SJCRH30 (cell line): ENCODE measurements around the gene TNKS1BP1. TPM values are rescaled to one million over a fixed set of nuclear protein-coding genes. Genes with fewer than 3 reads are reported as not detected.
A peak's percentile ranks its signal among the peaks of the same experiment; 100 is the strongest.
"Not testable (repeated sequence)": the region's sequence is repeated elsewhere in the genome, so short reads cannot be mapped to it uniquely, and the experiment has no call there.

Source experiments
- DNase-seq, 2 experiments: peaks; one replicate each; pipeline ENCODE4 v3.0.0-alpha.2; 2015 to 2020
- H3K27ac ChIP-seq: fragments of 250-450 bp; sonication (Bioruptor Pico); 2 replicates; pipeline ENCODE4 v1.5.1; 2020; ENCODE audit warnings: mild to moderate bottlenecking, moderate library complexity
- H3K27me3 ChIP-seq: fragments of 250-450 bp; sonication (Bioruptor Pico); 2 replicates; pipeline ENCODE4 v1.5.1; 2020; ENCODE audit warnings: mild to moderate bottlenecking, moderate library complexity
- H3K36me3 ChIP-seq: fragments of 250-450 bp; sonication (Bioruptor Pico); 2 replicates; pipeline ENCODE4 v1.5.1; 2020; ENCODE audit warnings: mild to moderate bottlenecking, moderate library complexity
- H3K4me1 ChIP-seq: fragments of 250-450 bp; sonication (Bioruptor Pico); 2 replicates; pipeline ENCODE4 v1.5.1; 2020; ENCODE audit warnings: mild to moderate bottlenecking, moderate library complexity
- H3K4me3 ChIP-seq: fragments of 250-450 bp; sonication (Bioruptor Pico); 2 replicates; pipeline ENCODE4 v1.5.1; 2020; ENCODE audit warnings: mild to moderate bottlenecking, moderate library complexity
- H3K9me3 ChIP-seq: fragments of 250-450 bp; sonication (Bioruptor Pico); replicated peaks from 2 replicates; pipeline ENCODE4 v1.5.1; 2020; ENCODE audit warnings: mild to moderate bottlenecking, moderate library complexity
- total RNA-seq: library from RNA; depleted of rRNA; stranded (reverse); fragments of >200 nt; shearing (Covaris generic); gene quantifications from 2 replicates; pipeline ENCODE4 v1.2.3, GENCODE V29; 2014

TNKS1BP1 gene
- total RNA-seq, 1 experiment from 2014 or later, result 70.9 TPM

- H3K27me3 ChIP-seq, result no peaks in the 10 kb centered on the region
- peaks cover 45% of the 10 kb centered on the region for H3K4me1 ChIP-seq
- H3K4me3 ChIP-seq, result no peak overlapping the region
- H3K9me3 ChIP-seq, result no peaks in the 10 kb centered on the region
- no peak for DNase-seq
- no peaks in the 10 kb centered on the region for H3K36me3 ChIP-seq
- no peak overlapping the region; the same call in 1 of the 2 replicates for H3K27ac ChIP-seq
Measured at GRCh38 chr11:57287884-57288283, 36.9 kb downstream of the TNKS1BP1 start.

- no peak for DNase-seq
- no peak overlapping the region for H3K27ac ChIP-seq
- H3K4me1 ChIP-seq, result peaks cover 13% of the 10 kb centered on the region
- no peaks in the 10 kb centered on the region for H3K36me3 ChIP-seq
- no peak overlapping the region for H3K4me3 ChIP-seq
- H3K27me3 ChIP-seq, result no peaks in the 10 kb centered on the region
- H3K9me3 ChIP-seq, result no peaks in the 10 kb centered on the region
Measured at GRCh38 chr11:57283231-57283990, 41.3 kb downstream of the TNKS1BP1 start.

DNA sequence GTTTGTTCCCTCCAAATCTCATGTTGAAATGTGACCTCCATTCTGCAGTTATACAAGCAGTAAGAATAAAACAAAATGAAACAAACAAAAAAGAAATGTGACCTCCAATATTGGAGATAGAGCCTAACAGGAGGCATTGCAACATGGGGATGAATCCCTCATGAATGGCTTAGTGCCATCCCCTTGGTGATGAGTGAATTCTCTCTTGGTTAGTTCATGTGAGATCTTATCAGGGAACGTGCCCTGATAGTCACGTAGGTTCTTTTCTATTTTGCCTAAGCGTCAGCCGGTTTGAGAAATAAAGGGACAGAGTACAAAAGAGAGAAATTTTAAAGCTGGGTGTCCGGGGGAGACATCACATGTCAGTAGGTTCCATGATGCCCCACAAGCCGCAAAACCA lies 43.2 kb downstream of the TNKS1BP1 start:
- H3K36me3 ChIP-seq, result not testable (repeated sequence)

GRCh38 chr11:57279116-57279515 lies 45.6 kb downstream of the TNKS1BP1 start:
- Histone ChIP-seq H3K36me3 (no peaks in the 10 kb centered on the region), H3K4me1 (peaks cover 8% of the 10 kb centered on the region), H3K27me3 (no peaks in the 10 kb centered on the region), H3K4me3 (no peak overlapping the region), H3K27ac (no peak overlapping the region), H3K9me3 (no peaks in the 10 kb centered on the region)
- DNase-seq, result no peak

More for the DNA sequence above, 43.2 kb downstream of the TNKS1BP1 start:
- H3K27me3 ChIP-seq, H3K9me3 ChIP-seq, H3K4me3 ChIP-seq, DNase-seq, H3K27ac ChIP-seq: not testable (repeated sequence)
- peaks cover 17% of the 10 kb centered on the region for H3K4me1 ChIP-seq

DNA sequence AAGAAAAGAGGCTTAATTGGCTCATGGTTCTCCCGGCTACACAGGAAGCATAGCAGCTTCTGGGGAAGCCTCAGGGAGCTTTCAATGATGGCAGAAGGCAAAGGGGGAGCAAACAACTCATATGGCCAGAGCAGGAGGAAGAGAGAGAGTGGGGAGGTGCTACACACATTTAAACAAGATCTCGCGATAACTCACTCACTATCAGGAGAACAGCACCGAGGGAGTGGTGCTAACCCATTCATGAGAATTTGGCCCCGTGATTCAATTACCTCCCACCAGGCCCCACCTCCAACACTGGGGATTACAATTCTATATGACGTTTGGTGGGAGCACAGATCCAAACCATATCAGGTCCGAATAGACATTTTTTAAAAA lies 46.0 kb downstream of the TNKS1BP1 start:
- Histone ChIP-seq H3K36me3 (no peaks in the 10 kb centered on the region), H3K4me1 (peaks cover 7% of the 10 kb centered on the region; the same call in 1 of the 2 replicates), H3K27ac (no peak overlapping the region), H3K9me3 (no peaks in the 10 kb centered on the region), H3K27me3 (no peaks in the 10 kb centered on the region), H3K4me3 (no peak overlapping the region)
- no peak for DNase-seq

- Histone ChIP-seq H3K36me3 (no peaks in the 10 kb centered on the region), H3K27me3 (no peaks in the 10 kb centered on the region), H3K27ac (no peak overlapping the region), H3K4me3 (peak overlapping the region; percentile 11), H3K9me3 (peaks cover 5% of the 10 kb centered on the region; the same call in 1 of the 2 replicates), H3K4me1 (peaks cover 7% of the 10 kb centered on the region; the same call in 1 of the 2 replicates)
- peak; percentile 73 to 89 for DNase-seq
Measured at GRCh38 chr11:57277845-57278720, 46.7 kb downstream of the TNKS1BP1 start.

GRCh38 chr11:57276971-57277675 lies 47.6 kb downstream of the TNKS1BP1 start:
- H3K27ac ChIP-seq, result no peak overlapping the region
- H3K4me3 ChIP-seq, result no peak overlapping the region
- no peaks in the 10 kb centered on the region for H3K36me3 ChIP-seq
- H3K9me3 ChIP-seq, result peaks cover 5% of the 10 kb centered on the region; the same call in 1 of the 2 replicates
- DNase-seq, result no peak
- no peaks in the 10 kb centered on the region for H3K27me3 ChIP-seq
- peaks cover 7% of the 10 kb centered on the region; the same call in 1 of the 2 replicates for H3K4me1 ChIP-seq

DNA sequence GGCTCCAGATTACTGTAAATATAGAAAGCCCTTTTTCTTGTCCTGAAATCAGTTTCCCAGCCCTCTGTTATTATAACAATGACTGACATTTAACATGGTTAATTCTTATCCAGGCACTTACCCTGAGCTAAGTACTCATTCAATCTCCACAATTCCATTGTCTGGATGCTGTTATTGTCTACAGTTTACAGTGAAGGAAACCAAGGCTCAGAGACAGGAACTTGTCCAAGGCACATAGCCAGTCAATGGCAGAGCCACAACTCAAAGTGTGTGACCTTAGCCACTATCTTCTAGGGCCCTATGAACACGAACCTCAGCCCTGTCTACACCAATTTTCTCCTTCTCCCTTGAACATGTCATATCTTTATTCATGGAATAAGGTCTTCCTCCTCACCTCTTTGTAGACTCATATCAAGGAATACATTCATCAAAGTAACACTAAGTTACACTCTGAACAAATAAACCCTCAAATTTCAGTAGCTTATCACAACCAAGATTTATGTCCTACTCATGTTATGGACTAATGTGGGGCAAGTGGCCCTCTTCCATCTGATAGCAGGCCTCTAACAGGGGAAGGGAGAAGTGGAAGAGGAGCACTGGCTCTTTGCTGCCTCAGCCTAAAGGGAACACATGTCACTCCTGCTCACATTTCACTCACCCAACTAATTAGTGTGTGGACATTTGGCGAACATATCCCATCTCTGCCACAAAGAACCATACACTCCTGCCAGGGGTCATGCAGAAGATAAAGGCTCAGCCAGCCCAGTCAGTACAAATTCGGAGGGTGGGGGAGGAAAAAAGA lies 48.4 kb downstream of the TNKS1BP1 start:
- H3K4me1 ChIP-seq, result peaks cover 7% of the 10 kb centered on the region; the same call in 1 of the 2 replicates
- no peak overlapping the region for H3K27ac ChIP-seq
- H3K36me3 ChIP-seq, result no peaks in the 10 kb centered on the region
- peaks cover 5% of the 10 kb centered on the region; the same call in 1 of the 2 replicates for H3K9me3 ChIP-seq
- H3K4me3 ChIP-seq, result no peak overlapping the region
- H3K27me3 ChIP-seq, result no peaks in the 10 kb centered on the region
- peak in 1 of 2 experiments; percentile 29 for DNase-seq

- H3K27me3 ChIP-seq, result no peaks in the 10 kb centered on the region
- H3K27ac ChIP-seq, result no peak overlapping the region
- H3K9me3 ChIP-seq, result peaks cover 5% of the 10 kb centered on the region; the same call in 1 of the 2 replicates
- no peak for DNase-seq
- no peaks in the 10 kb centered on the region for H3K36me3 ChIP-seq
- H3K4me1 ChIP-seq, result peaks cover 7% of the 10 kb centered on the region; the same call in 1 of the 2 replicates
- no peak overlapping the region for H3K4me3 ChIP-seq
Measured at GRCh38 chr11:57275582-57275981, 49.2 kb downstream of the TNKS1BP1 start.

DNA sequence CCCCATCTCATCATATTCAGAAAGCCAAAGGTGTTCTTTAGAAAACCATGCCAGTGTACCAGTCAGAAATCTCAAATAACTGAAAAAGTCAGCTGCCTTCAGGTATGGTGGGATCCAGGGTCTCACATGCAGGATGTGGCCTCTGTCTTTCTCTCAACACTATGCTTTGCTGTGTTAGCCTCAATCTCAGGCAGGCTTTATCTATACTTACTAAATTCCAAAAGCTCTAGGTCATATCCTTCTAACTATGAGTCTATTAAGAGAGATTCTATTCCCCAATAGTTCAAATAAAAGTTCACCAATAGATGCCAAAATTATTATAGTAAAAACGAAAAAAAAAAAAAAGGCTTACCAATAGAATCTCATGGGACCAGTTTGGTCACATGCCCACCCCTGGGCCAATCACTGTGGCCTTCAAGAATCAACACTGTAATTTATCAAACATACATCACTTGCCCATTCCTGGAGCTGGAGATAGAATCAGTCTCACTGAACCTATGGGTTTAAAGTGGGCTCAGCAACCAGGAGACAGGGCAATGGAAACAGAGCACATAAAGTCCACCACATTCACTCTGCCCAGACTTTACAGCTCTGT lies 49.8 kb downstream of the TNKS1BP1 start:
- Histone ChIP-seq H3K27ac (no peak overlapping the region), H3K9me3 (peaks cover 5% of the 10 kb centered on the region; the same call in 1 of the 2 replicates), H3K27me3 (no peaks in the 10 kb centered on the region), H3K4me3 (no peak overlapping the region), H3K36me3 (no peaks in the 10 kb centered on the region), H3K4me1 (peaks cover 7% of the 10 kb centered on the region; the same call in 1 of the 2 replicates)
- no peak for DNase-seq

- Histone ChIP-seq H3K9me3 (peaks cover 5% of the 10 kb centered on the region; the same call in 1 of the 2 replicates), H3K27ac (no peak overlapping the region), H3K27me3 (no peaks in the 10 kb centered on the region), H3K4me1 (peaks cover 7% of the 10 kb centered on the region; the same call in 1 of the 2 replicates), H3K36me3 (no peaks in the 10 kb centered on the region), H3K4me3 (no peak overlapping the region)
- no peak for DNase-seq
Measured at GRCh38 chr11:57273448-57274058, 51.2 kb downstream of the TNKS1BP1 start.

DNA sequence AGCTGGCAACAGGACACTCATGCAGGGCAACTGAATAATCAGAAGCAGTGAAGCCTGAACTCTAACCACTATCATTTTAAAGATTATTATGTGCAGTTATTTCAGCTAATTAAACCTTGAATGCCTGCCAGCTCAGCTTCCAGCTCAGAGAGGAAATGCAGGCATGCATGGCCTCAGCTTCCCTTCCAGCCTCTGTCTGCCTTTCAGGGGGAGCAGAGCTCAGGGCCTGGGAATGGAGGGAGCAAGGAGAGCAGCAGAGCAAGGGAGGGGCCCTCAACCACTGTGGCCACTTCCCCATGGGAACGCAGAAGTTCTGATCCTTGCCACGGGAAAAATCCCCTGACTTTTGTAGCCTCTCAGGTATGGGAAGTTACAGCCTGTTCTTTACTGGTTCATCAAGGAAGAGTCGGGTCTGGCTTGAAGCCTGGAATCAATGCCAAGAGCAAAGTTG lies 55.2 kb downstream of the TNKS1BP1 start:
- H3K9me3 ChIP-seq, result peaks cover 13% of the 10 kb centered on the region
- no peaks in the 10 kb centered on the region for H3K4me1 ChIP-seq
- H3K36me3 ChIP-seq, result no peaks in the 10 kb centered on the region
- no peak overlapping the region for H3K4me3 ChIP-seq
- no peak overlapping the region for H3K27ac ChIP-seq
- no peaks in the 10 kb centered on the region for H3K27me3 ChIP-seq
- no peak for DNase-seq

- no peak overlapping the region for H3K4me3 ChIP-seq
- H3K9me3 ChIP-seq, result peaks cover 8% of the 10 kb centered on the region; the same call in 1 of the 2 replicates
- DNase-seq, result no peak
- no peaks in the 10 kb centered on the region for H3K36me3 ChIP-seq
- H3K4me1 ChIP-seq, result no peaks in the 10 kb centered on the region
- no peak overlapping the region for H3K27ac ChIP-seq
- H3K27me3 ChIP-seq, result no peaks in the 10 kb centered on the region
Measured at GRCh38 chr11:57266157-57266556, 58.6 kb downstream of the TNKS1BP1 start.
